K562 (cell line): ENCODE measurements around the gene ACTN4. TPM values are rescaled to one million over a fixed set of nuclear protein-coding genes. Genes with fewer than 3 reads are reported as not detected.

Experiments used
- CEBPG ChIP-seq, 3 experiments: fragments of 200-800 bp in 1 of 3; sonication (Bioruptor generic) in 1 of 3; sonication (generic) in 1 of 3; formaldehyde crosslinking in 1 of 3; IDR thresholded peaks in 2 of 3; conservative IDR thresholded peaks in 1 of 3; 2 replicates each; pipeline versions ENCODE4 v1.6.1 to v1.8.0; 2016 to 2022; ENCODE audit warnings: missing compliant biosample characterization in 2 of 3, missing genetic modification characterization in 2 of 3, mild to moderate bottlenecking in 1 of 3, missing genetic modification reagents in 1 of 3
- HDAC1 ChIP-seq, 2 experiments: fragments of 450-650 bp; IDR thresholded peaks; 2 replicates each; pipeline ENCODE4 v1.6.1; 2016 to 2017; ENCODE audit warnings: inconsistent platforms in 1 of 2, mild to moderate bottlenecking in 1 of 2, moderate library complexity in 1 of 2
- MIER1 ChIP-seq: fragments of 450-650 bp; IDR thresholded peaks from 2 replicates; pipeline ENCODE4 v1.6.1; 2016; ENCODE audit warnings: antibody characterized with exemption, mild to moderate bottlenecking, low read depth
- NCOA4 ChIP-seq: fragments of 450-650 bp; IDR thresholded peaks from 2 replicates; pipeline ENCODE4 v1.6.1; 2018; ENCODE audit warnings: mild to moderate bottlenecking; ENCODE audit not compliant: partially characterized antibody
- NCOA6 ChIP-seq: fragments of 450-650 bp; IDR thresholded peaks from 2 replicates; pipeline ENCODE4 v1.6.1; 2017; ENCODE audit warnings: mild to moderate bottlenecking
- RBFOX2 ChIP-seq: fragments of 200-400 bp; formaldehyde crosslinking; IDR thresholded peaks from 2 replicates; pipeline ENCODE4 v1.6.1; 2017; ENCODE audit warnings: low read depth, mild to moderate bottlenecking, low read length, moderate library complexity
- SMAD1 ChIP-seq: fragments of 150-350 bp; IDR thresholded peaks from 2 replicates; pipeline ENCODE4 v1.6.1; 2014; ENCODE audit warnings: low read length, low read depth; ENCODE audit not compliant: partially characterized antibody
- TFAM ChIP-seq: fragments of 250-450 bp; sonication (Bioruptor Pico); conservative IDR thresholded peaks from 2 replicates; pipeline ENCODE4 v1.5.0; 2021; ENCODE audit warnings: mild to moderate bottlenecking, moderate library complexity
- TRIM25 ChIP-seq: fragments of 450-650 bp; IDR thresholded peaks from 2 replicates; pipeline ENCODE4 v1.7.0; 2016; ENCODE audit warnings: borderline replicate concordance
- ZC3H4 ChIP-seq: sonication (generic); formaldehyde crosslinking; IDR thresholded peaks from 2 replicates; pipeline ENCODE4 v1.9.0; 2021; ENCODE audit warnings: missing genetic modification reagents, borderline replicate concordance
- ZNF551 ChIP-seq: fragments of 250-450 bp; sonication (Bioruptor Pico); IDR thresholded peaks from 2 replicates; pipeline ENCODE4 v1.5.0; 2021; ENCODE audit warnings: mild to moderate bottlenecking, moderate library complexity
- ZNF583 ChIP-seq: fragments of 250-450 bp; sonication (Bioruptor Pico); IDR thresholded peaks from 2 replicates; pipeline ENCODE4 v1.4.0; 2020
- ZNF830 ChIP-seq: fragments of 250-450 bp; sonication (Bioruptor Pico); IDR thresholded peaks from 2 replicates; pipeline ENCODE4 v1.5.0; 2021; ENCODE audit warnings: mild to moderate bottlenecking
- polyA plus RNA-seq, 8 experiments: library from polyadenylated mRNA; depleted of rRNA in 4 of 8; stranded (reverse) in 5 of 8; unstranded in 3 of 8; fragments of >200 nt; fragmentation: Nextera tagmentation in 2 of 8; fragmentation: Illumina TruSeq in 1 of 8; extraction: Ambion mirVana in 2 of 8; extraction: Trizol in 1 of 8; gene quantifications; 2 replicates each; pipeline versions ENCODE4 v1.2.1 to v1.2.3, GENCODE V29; 2011 to 2014; ENCODE audit warnings: inconsistent platforms in 1 of 8, missing spikeins in 1 of 8
- total RNA-seq, 7 experiments: library from RNA; depleted of rRNA in 6 of 7; stranded (reverse); fragments of >200 nt in 6 of 7; fragmentation: Illumina TruSeq in 2 of 7; extraction: Trizol in 2 of 7; gene quantifications; 2 replicates each; pipeline versions ENCODE4 v1.2.1 to v1.2.3, GENCODE V29; 2011 to 2021; ENCODE audit warnings: low replicate concordance in 1 of 7
- TF ChIP-seq, protein P1 (sequence below), 2 experiments: fragments of 200-800 bp in 1 of 2; sonication (Bioruptor generic) in 1 of 2; sonication (generic) in 1 of 2; formaldehyde crosslinking in 1 of 2; IDR thresholded peaks in 1 of 2; conservative IDR thresholded peaks in 1 of 2; 2 replicates each; pipeline versions ENCODE4 v1.5.0 to v1.6.1; 2016 to 2020; ENCODE audit warnings: missing compliant biosample characterization in 1 of 2, missing genetic modification characterization in 1 of 2, missing genetic modification reagents in 1 of 2
- TF ChIP-seq, protein P2 (sequence below): fragments of 450-650 bp; IDR thresholded peaks from 2 replicates; pipeline ENCODE4 v1.6.1; 2016; ENCODE audit warnings: borderline replicate concordance
- TF ChIP-seq, protein P3 (sequence below), 2 experiments: IDR thresholded peaks; 2 replicates each; pipeline ENCODE4 v1.6.1; 2011; ENCODE audit warnings: borderline replicate concordance in 1 of 2, control low read depth in 1 of 2, low read depth in 1 of 2, low read length in 1 of 2, mild to moderate bottlenecking in 1 of 2, mixed read lengths in 1 of 2, moderate library complexity in 1 of 2; ENCODE audit not compliant: insufficient read depth in 1 of 2, insufficient read length in 1 of 2, poor library complexity in 1 of 2, severe bottlenecking in 1 of 2; ENCODE audit errors: extremely low read depth in 1 of 2

Gene ACTN4
- total and polyA plus RNA-seq, 9 of the 15 experiments (the other 6 are each of a cell fraction or from before 2014, with no cell fraction given): 3.1 to 385 (median 125) TPM

DNA sequence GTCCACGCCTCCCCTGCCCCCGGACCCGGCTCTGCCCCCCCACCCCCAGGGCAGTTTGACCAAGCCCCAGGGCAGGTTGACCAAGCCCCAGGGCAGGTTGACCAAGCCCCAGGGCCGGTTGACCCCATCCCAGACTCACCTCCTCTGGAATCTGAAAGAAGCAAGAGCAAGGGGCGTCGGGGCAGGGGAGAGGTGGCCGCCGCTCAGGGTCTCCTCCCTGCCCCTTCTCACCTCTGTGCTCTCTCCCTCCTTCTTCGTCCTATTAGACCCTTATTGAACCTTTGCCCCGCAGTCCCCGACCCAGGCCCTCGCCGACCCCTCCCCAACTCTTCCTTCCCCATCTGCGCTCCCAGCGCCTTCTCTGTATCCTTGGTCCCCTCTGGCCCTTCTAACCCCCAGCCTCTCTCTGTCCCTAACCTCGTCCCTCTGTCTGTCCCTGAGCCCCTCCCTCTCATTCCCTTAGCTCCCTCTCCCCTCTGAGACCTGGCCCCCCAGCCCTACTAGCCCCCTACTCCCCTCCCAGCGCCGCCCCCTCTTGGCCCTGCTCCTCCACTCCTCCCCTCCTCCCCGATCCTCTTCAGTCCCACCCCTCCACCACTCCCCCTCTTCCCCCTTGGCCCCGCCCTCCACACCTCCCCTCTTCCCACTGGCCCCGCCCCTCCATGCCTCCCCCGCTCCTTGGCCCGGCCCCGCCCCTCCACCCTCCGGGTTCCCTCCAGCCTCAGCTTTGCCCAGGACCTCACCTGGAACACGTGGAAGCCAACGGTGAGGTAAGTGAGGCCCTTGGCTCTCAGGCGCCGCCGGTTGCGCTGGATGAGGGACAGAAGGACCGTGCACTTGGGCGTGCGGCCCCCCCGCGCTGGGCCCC is 89.2 kb downstream of the ACTN4 start (continued):
- TF ChIP-seq TRIM25 (peak; percentile 83; the same call in 1 of the 2 replicates), CEBPG (CRISPR knock-in tag; IDR thresholded peaks at IDR 0.05) (0 out of 2 replicates have a peak, but pooled peaks have one; percentile 3), CEBPG (tag; conservative IDR thresholded peaks at IDR 0.05 in 1 of 2, IDR thresholded peaks at IDR 0.05 in 1 of 2) (no peak), MIER1 (peak; percentile 37; the same call in 1 of the 2 replicates), HDAC1 (IDR thresholded peaks at IDR 0.05) (peak in 1 of 2 experiments; percentile 51; a peak in 1 of 4 replicates), ZC3H4 (CRISPR knock-in tag) (0 out of 2 replicates have a peak, but pooled peaks have one; percentile 61), ZNF583 (CRISPR knock-in tag) (no peak), SMAD1 (no peak), RBFOX2 (0 out of 2 replicates have a peak, but pooled peaks have one; percentile 8), ZNF551 (CRISPR knock-in tag) (no peak), ZNF830 (CRISPR knock-in tag) (no peak), TFAM (CRISPR knock-in tag) (no peak), NCOA4 (peak; percentile 15), NCOA6 (0 out of 2 replicates have a peak, but pooled peaks have one; percentile 59)
- TF ChIP-seq, protein P1, sequence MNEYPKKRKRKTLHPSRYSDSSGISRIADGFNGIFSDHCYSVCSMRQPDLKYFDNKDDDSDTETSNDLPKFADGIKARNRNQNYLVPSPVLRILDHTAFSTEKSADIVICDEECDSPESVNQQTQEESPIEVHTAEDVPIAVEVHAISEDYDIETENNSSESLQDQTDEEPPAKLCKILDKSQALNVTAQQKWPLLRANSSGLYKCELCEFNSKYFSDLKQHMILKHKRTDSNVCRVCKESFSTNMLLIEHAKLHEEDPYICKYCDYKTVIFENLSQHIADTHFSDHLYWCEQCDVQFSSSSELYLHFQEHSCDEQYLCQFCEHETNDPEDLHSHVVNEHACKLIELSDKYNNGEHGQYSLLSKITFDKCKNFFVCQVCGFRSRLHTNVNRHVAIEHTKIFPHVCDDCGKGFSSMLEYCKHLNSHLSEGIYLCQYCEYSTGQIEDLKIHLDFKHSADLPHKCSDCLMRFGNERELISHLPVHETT (CRISPR knock-in tag; conservative IDR thresholded peaks at IDR 0.05 in 1 of 2, IDR thresholded peaks at IDR 0.05 in 1 of 2): 0 out of 4 replicates have a peak, but pooled peaks of 1 of the 2 experiments have one; percentile 44
- TF ChIP-seq, protein P2, sequence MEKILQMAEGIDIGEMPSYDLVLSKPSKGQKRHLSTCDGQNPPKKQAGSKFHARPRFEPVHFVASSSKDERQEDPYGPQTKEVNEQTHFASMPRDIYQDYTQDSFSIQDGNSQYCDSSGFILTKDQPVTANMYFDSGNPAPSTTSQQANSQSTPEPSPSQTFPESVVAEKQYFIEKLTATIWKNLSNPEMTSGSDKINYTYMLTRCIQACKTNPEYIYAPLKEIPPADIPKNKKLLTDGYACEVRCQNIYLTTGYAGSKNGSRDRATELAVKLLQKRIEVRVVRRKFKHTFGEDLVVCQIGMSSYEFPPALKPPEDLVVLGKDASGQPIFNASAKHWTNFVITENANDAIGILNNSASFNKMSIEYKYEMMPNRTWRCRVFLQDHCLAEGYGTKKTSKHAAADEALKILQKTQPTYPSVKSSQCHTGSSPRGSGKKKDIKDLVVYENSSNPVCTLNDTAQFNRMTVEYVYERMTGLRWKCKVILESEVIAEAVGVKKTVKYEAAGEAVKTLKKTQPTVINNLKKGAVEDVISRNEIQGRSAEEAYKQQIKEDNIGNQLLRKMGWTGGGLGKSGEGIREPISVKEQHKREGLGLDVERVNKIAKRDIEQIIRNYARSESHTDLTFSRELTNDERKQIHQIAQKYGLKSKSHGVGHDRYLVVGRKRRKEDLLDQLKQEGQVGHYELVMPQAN: 0 out of 2 replicates have a peak, but pooled peaks have one; percentile 31
- TF ChIP-seq, protein P3, sequence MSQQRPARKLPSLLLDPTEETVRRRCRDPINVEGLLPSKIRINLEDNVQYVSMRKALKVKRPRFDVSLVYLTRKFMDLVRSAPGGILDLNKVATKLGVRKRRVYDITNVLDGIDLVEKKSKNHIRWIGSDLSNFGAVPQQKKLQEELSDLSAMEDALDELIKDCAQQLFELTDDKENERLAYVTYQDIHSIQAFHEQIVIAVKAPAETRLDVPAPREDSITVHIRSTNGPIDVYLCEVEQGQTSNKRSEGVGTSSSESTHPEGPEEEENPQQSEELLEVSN (IDR thresholded peaks at IDR 0.05; ENCODE audit: borderline replicate concordance in 1 of 2, extremely low read depth in 1 of 2, insufficient read depth in 1 of 2, insufficient read length in 1 of 2, low read depth in 1 of 2, low read length in 1 of 2, poor library complexity in 1 of 2, severe bottlenecking in 1 of 2): peak; percentile 39 to 87
